ENCODE measurements around the gene SH3RF3.

Gene SH3RF3

DNA sequence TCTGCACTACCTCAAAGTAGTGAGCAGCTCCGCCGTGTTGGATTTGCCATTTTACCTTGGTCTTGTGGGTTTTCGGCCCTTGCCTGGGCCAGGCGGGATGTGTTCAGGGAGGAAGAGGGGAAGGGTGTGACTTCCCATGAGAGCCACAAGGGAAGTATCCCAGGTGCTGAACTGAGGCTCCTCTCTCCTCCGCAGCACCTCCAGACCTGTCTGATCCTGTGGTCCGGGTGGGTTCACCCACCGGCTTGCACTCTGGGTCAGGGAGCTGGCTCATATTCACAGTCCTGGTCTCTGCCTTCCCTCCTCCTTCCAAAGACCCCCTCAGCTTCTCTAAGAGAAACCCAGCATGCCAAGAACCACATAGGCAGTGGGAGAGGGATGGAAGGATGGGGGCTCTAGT is 249.0 kb downstream of the SH3RF3 start:
- TF ChIP-seq, protein P1, sequence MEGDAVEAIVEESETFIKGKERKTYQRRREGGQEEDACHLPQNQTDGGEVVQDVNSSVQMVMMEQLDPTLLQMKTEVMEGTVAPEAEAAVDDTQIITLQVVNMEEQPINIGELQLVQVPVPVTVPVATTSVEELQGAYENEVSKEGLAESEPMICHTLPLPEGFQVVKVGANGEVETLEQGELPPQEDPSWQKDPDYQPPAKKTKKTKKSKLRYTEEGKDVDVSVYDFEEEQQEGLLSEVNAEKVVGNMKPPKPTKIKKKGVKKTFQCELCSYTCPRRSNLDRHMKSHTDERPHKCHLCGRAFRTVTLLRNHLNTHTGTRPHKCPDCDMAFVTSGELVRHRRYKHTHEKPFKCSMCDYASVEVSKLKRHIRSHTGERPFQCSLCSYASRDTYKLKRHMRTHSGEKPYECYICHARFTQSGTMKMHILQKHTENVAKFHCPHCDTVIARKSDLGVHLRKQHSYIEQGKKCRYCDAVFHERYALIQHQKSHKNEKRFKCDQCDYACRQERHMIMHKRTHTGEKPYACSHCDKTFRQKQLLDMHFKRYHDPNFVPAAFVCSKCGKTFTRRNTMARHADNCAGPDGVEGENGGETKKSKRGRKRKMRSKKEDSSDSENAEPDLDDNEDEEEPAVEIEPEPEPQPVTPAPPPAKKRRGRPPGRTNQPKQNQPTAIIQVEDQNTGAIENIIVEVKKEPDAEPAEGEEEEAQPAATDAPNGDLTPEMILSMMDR (IDR thresholded peaks at IDR 0.05; ENCODE audit: borderline replicate concordance, insufficient read depth, low read depth, low read length) = no peak
- no peak overlapping the region for H3K4me3 ChIP-seq (ENCODE audit: low read depth, low read length)

DNA sequence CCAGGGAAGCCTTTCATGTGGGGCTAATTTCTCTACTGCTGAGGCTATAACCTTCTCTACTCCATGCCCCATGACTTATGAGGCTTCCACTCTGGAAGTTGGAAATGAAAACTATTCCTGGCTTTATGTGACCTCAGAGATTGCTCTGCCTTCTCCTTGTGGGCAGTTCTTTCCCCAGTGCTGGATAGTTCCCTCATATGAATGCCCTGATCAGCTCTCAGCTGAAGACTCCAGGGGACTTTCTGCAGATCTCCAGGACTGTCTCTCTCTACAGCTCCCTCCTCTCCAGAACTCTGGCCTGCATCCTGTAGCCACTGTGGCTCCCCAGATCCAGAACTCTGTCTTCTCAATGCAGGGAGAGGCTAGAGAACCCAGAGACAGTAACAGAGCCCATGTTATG is 249.7 kb downstream of the SH3RF3 start:
- TF ChIP-seq, protein P1 (IDR thresholded peaks at IDR 0.05; ENCODE audit: borderline replicate concordance, insufficient read depth, low read depth, low read length) = no peak
- no peak overlapping the region for H3K4me3 ChIP-seq (ENCODE audit: low read depth, low read length)

DNA sequence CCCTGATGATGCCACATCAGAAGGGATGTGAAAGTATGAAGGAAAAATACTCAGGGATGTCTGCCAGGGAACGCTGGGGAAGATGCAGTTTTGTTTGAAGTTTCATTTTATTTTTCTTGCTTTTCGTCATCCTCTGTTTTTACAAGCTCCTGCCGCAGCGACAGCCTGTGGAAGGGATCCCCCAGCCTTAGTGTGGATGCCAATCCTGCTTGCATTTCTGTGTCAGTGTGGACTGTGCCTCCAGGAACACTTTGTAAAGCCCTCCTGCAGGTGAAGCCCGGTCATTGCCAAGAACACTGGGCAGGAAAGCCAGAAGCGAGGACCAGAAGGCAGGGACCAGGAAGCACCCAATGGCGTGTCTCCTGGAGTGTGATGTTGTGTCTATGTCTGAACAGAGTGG is 250.5 kb downstream of the SH3RF3 start:
- no peak overlapping the region for H3K4me3 ChIP-seq (ENCODE audit: low read depth, low read length)
- TF ChIP-seq, protein P1 (IDR thresholded peaks at IDR 0.05; ENCODE audit: borderline replicate concordance, insufficient read depth, low read depth, low read length) = no peak

DNA sequence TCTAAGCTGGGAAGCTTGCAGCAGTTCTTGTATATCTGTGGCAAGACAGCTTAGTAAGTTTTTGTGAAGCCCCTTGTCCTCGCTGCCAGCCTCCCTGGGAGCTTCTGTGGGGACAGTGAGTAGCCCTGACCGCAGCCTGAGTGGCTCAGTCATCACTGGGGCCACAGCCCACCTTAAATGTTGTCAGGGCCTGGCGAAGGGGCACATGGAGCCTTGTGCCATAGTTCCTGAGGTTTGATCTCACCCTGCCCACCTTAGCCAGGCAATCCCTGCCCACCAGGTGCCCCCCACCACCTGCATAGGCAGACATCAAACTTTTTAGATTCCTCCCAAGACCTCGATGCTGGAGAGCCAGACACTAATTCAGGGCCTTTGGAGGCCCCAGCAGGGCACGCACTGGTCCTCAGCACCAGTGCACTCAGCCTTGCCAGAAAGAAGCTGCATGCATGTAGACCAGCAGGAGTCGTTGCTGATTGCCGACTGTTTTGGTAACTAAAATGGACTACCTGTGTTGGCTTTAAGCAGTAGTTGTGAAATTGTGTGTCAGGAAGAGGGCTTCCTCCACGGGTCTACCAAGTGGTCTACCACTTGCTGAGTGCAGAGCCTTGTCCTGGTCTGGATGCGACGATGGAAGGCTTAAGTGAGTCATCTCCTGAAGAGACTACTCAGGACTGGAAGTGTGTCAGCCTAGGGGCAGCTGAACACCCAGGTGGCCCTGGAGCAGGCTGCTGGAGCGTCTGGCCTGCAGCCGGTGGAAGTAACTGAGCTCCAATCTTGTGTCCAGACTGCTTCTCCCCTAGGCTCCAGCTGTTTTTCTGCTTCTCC is 251.7 kb downstream of the SH3RF3 start:
- TF ChIP-seq, protein P1 (IDR thresholded peaks at IDR 0.05; ENCODE audit: borderline replicate concordance, insufficient read depth, low read depth, low read length) = no peak
- no peak overlapping the region for H3K4me3 ChIP-seq (ENCODE audit: low read depth, low read length)

DNA sequence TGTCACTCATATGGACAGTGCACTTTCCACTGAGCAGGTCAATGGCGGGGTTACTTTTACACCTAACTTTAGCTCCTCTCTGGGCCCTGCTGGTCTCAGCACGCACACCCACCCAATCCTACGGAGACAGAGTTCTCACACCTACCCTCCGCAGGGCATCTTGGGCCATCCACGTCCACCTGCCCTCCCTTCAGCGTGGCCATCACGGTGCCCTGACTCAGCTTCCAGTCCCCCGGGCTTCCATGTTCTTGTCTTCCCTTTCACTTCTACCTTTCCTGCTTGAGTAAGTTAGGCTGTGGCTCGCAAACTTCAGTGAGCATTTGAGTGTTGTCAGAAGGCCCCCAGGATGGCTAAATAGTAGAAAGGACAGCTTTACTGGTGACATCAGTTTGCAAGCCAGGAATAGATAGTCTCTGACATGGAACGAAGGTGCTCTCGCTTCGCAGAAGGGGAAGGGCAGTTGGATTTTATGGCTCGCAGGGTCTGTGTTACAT is 252.4 kb downstream of the SH3RF3 start:
- H3K4me3 ChIP-seq (ENCODE audit: low read depth, low read length) = no peak overlapping the region
- TF ChIP-seq, protein P1 (IDR thresholded peaks at IDR 0.05; ENCODE audit: borderline replicate concordance, insufficient read depth, low read depth, low read length) = no peak

DNA sequence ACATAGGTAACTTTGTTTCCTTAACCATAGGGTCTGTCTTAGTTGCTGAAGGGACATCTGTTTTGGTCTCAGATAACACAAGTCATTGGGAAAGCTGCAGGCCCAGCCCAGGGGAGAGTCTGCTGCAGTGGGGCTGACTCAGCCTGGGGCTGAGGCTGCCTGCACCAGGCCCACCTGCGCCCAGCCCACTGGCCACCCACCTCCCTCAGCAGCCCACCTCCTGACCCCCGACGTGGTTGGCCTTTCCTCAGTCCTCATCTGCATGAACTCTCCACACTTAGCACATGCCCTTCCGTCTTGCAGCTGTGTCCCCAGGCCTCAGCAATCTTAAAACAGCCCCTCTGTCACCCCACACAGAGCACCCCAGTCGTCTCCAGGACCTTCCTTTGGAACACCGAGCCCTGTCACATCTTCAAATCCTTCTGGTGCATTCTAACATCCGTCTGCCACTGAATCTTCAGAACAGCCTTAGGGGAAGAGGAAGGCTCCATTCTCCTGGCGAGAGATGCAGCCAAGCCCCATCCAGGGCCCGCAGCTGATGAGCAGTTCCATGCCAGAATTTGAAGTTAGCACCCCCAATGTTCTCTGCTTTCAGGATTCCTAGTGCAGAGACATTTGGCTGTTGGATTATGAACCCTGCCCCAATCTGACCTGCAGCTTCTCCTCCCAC is 253.4 kb downstream of the SH3RF3 start:
- TF ChIP-seq, protein P1 (IDR thresholded peaks at IDR 0.05; ENCODE audit: borderline replicate concordance, insufficient read depth, low read depth, low read length) = no peak
- no peak overlapping the region for H3K4me3 ChIP-seq (ENCODE audit: low read depth, low read length)
